Measurements from ENCODE around the gene KLHL2. TPM values are rescaled to one million over a fixed set of nuclear protein-coding genes. Genes with fewer than 3 reads are reported as not detected.

KLHL2 gene
- total and polyA plus RNA-seq, 2 of the 13 experiments (the other 11 are each of a cell fraction or from before 2014, with no cell fraction given) = 9.2 to 17.6 TPM

GRCh38 chr4:165369522-165369921, 162.2 kb downstream of the KLHL2 start (continued):
- TF ChIP-seq ZNF446 (CRISPR knock-in tag; IDR thresholded peaks at IDR 0.05) = no peak
- TF ChIP-seq, protein P1, sequence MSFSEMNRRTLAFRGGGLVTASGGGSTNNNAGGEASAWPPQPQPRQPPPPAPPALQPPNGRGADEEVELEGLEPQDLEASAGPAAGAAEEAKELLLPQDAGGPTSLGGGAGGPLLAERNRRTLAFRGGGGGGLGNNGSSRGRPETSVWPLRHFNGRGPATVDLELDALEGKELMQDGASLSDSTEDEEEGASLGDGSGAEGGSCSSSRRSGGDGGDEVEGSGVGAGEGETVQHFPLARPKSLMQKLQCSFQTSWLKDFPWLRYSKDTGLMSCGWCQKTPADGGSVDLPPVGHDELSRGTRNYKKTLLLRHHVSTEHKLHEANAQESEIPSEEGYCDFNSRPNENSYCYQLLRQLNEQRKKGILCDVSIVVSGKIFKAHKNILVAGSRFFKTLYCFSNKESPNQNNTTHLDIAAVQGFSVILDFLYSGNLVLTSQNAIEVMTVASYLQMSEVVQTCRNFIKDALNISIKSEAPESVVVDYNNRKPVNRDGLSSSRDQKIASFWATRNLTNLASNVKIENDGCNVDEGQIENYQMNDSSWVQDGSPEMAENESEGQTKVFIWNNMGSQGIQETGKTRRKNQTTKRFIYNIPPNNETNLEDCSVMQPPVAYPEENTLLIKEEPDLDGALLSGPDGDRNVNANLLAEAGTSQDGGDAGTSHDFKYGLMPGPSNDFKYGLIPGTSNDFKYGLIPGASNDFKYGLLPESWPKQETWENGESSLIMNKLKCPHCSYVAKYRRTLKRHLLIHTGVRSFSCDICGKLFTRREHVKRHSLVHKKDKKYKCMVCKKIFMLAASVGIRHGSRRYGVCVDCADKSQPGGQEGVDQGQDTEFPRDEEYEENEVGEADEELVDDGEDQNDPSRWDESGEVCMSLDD (CRISPR knock-in tag; IDR thresholded peaks at IDR 0.05; ENCODE audit: borderline replicate concordance) = no peak
- TF ChIP-seq, protein P2, sequence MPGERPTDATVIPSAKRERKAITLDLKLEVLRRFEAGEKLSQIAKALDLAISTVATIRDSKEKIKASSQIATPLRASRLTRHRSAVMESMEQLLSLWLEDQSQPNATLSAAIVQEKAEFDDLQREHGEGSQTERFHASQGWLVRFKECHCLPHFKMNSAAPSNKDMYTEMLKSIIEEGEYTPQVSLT (CRISPR knock-in tag; IDR thresholded peaks at IDR 0.05; ENCODE audit: borderline replicate concordance, low read depth) = no peak
- no peak for TF ChIP-seq HOXA5 (CRISPR knock-in tag; IDR thresholded peaks at IDR 0.05)
- peak; percentile 66; the same call in 1 of the 2 replicates for TF ChIP-seq ESRRA (CRISPR knock-in tag; IDR thresholded peaks at IDR 0.05; ENCODE audit: low read depth)
- TF ChIP-seq ZNF792 (CRISPR knock-in tag; IDR thresholded peaks at IDR 0.05) = peak; percentile 88
- TF ChIP-seq, protein P3, sequence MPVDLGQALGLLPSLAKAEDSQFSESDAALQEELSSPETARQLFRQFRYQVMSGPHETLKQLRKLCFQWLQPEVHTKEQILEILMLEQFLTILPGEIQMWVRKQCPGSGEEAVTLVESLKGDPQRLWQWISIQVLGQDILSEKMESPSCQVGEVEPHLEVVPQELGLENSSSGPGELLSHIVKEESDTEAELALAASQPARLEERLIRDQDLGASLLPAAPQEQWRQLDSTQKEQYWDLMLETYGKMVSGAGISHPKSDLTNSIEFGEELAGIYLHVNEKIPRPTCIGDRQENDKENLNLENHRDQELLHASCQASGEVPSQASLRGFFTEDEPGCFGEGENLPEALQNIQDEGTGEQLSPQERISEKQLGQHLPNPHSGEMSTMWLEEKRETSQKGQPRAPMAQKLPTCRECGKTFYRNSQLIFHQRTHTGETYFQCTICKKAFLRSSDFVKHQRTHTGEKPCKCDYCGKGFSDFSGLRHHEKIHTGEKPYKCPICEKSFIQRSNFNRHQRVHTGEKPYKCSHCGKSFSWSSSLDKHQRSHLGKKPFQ (CRISPR knock-in tag; IDR thresholded peaks at IDR 0.05; ENCODE audit: insufficient replicate concordance) = no peak
- no peak; the same call in 1 of the 2 replicates for TF ChIP-seq SAFB2 (CRISPR knock-in tag; IDR thresholded peaks at IDR 0.05; ENCODE audit: borderline replicate concordance, low read depth)
- TF ChIP-seq HNRNPK (IDR thresholded peaks at IDR 0.05; ENCODE audit: low read depth, low read length, poor library complexity, severe bottlenecking) = no peak
- TF ChIP-seq AGO2 (optimal IDR thresholded peaks at IDR 0.05; ENCODE audit: low read depth, low read length) = no peak
- no peak for TF ChIP-seq RAD51 (IDR thresholded peaks at IDR 0.05; ENCODE audit: borderline replicate concordance)
- no peak for TF ChIP-seq PAF1 (CRISPR knock-in tag; IDR thresholded peaks at IDR 0.05)
- TF ChIP-seq ZNF317 (CRISPR knock-in tag; IDR thresholded peaks at IDR 0.05) = peak; percentile 88
- TF ChIP-seq ZNF205 (CRISPR knock-in tag; IDR thresholded peaks at IDR 0.05) = no peak
- TF ChIP-seq CENPT (CRISPR knock-in tag; IDR thresholded peaks at IDR 0.05; ENCODE audit: low read depth) = no peak
- no peak for TF ChIP-seq ZUFSP (CRISPR knock-in tag; IDR thresholded peaks at IDR 0.05; ENCODE audit: borderline replicate concordance)
- TF ChIP-seq BRD4 (CRISPR knock-in tag; IDR thresholded peaks at IDR 0.05) = no peak
- peak; percentile 69 for TF ChIP-seq HNF1A (IDR thresholded peaks at IDR 0.05; ENCODE audit: low read depth)
- TF ChIP-seq HNF1A (CRISPR knock-in tag; IDR thresholded peaks at IDR 0.05; ENCODE audit: borderline replicate concordance) = peak; percentile 84; the same call in 1 of the 2 replicates
- peak; percentile 66; the same call in 1 of the 2 replicates for TF ChIP-seq ZNF878 (CRISPR knock-in tag; IDR thresholded peaks at IDR 0.05)
